Lower leg skin (tissue), 4 donors: ENCODE data around the gene TCL1B. TPM values are rescaled to one million over a fixed set of nuclear protein-coding genes. Genes with fewer than 3 reads are reported as not detected.
A peak's percentile ranks its signal among the peaks of the same experiment; 100 is the strongest.

ENCODE experiments used
- DNase-seq, 2 donors: peaks; one replicate each; pipeline ENCODE4 v3.0.0-alpha.2; 2019; ENCODE audit warnings: low spot score in 2 of 2
- H3K4me3 ChIP-seq: fragments of 200-600 bp; sonication (generic); 2 replicates; pipeline ENCODE4 v1.5.1; 2017; ENCODE audit warnings: mild to moderate bottlenecking, low read depth; ENCODE audit not compliant: poor library complexity, severe bottlenecking
- POLR2A ChIP-seq, 2 donors: fragments of 450-650 bp; IDR thresholded peaks; one replicate each; pipeline ENCODE4 v1.6.1; 2016 to 2017; ENCODE audit warnings: antibody characterized with exemption in 2 of 2, mild to moderate bottlenecking in 1 of 2, moderate library complexity in 1 of 2
- WGBS, 2 donors: methylation state at CpG; one replicate each; pipeline ENCODE4 v1.1.5; 2018; 5-methylcytosine and 5-hydroxymethylcytosine counted together
- intact Hi-C: fragments of 100-400 bp; cut with DNase I; formaldehyde crosslinking; loops from one replicate; pipeline ENCODE4 v1.15.0; 2023; ENCODE audit warnings: low total_unique reads
- total RNA-seq, 4 donors: library from RNA; depleted of rRNA; stranded (reverse); fragments of >200 nt; gene quantifications; one replicate each; pipeline ENCODE4 v1.1.0, GENCODE V29; 2016
- TF ChIP-seq, protein P1 (sequence below), 3 donors: fragments of 450-650 bp; IDR thresholded peaks; one replicate each; pipeline ENCODE4 v1.5.1; 2016; ENCODE audit warnings: antibody characterized with exemption in 3 of 3, mild to moderate bottlenecking in 3 of 3, moderate library complexity in 2 of 3

TCL1B gene
- total RNA-seq, 4 donors from 2014 or later: not detected

DNA sequence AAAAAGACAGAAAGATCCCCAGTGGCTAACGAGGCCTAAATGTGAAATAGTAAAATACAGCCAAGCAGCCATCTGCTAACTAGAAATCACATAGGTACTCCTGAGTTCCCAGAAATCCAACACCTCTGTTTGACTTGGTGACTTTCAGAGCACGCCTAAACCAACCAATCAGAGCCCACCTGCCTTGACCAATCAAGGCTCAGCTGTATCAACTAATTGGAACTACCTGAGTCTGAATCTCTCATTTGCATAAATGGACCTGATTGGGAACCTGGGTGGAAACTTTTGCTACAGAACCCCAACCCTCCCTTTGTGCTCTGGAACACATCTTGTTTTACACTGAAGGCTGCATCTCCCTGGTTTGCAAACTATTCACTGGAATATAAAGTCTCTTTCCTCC lies 5.1 kb upstream of the TCL1B start:
- 70 to 75% methylated on average over 2 of the region's 2 CpGs for WGBS, 2 donors
- intact Hi-C loops: no loop called here
- peak in 1 of 2 donors; percentile 15 for DNase-seq
- no peak overlapping the region for H3K4me3 ChIP-seq
- TF ChIP-seq POLR2A (IDR thresholded peaks at IDR 0.05): no peak
- TF ChIP-seq, protein P1, sequence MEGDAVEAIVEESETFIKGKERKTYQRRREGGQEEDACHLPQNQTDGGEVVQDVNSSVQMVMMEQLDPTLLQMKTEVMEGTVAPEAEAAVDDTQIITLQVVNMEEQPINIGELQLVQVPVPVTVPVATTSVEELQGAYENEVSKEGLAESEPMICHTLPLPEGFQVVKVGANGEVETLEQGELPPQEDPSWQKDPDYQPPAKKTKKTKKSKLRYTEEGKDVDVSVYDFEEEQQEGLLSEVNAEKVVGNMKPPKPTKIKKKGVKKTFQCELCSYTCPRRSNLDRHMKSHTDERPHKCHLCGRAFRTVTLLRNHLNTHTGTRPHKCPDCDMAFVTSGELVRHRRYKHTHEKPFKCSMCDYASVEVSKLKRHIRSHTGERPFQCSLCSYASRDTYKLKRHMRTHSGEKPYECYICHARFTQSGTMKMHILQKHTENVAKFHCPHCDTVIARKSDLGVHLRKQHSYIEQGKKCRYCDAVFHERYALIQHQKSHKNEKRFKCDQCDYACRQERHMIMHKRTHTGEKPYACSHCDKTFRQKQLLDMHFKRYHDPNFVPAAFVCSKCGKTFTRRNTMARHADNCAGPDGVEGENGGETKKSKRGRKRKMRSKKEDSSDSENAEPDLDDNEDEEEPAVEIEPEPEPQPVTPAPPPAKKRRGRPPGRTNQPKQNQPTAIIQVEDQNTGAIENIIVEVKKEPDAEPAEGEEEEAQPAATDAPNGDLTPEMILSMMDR (IDR thresholded peaks at IDR 0.05): no peak

DNA sequence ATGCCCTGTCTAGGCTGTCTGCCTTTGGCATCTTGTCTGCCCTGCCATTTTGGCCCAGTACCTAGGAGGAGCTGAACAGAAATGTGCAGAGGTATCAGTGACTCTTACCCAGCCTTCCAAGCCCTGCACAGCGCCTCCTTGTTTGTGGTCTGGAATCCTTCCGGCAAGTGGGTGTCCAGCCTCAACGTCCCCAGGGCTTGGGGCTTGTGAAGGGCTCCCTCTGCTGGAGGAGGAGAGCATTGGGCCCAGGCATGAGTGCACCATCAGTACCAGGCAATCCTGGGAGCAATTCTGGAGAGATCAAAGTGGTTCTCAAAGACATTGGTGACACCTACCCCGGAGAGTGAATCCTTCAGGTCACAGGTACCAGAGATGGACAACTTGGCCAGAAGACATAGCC lies 2.4 kb upstream of the TCL1B start:
- no peak for TF ChIP-seq POLR2A (IDR thresholded peaks at IDR 0.05)
- TF ChIP-seq, protein P1 (IDR thresholded peaks at IDR 0.05): no peak
- no peak overlapping the region for H3K4me3 ChIP-seq
- WGBS, 2 donors: 42 to 54% methylated on average over 4 of the region's 4 CpGs
- intact Hi-C loops: no loop called here
- DNase-seq: peak in 1 of 2 donors; percentile 81

DNA sequence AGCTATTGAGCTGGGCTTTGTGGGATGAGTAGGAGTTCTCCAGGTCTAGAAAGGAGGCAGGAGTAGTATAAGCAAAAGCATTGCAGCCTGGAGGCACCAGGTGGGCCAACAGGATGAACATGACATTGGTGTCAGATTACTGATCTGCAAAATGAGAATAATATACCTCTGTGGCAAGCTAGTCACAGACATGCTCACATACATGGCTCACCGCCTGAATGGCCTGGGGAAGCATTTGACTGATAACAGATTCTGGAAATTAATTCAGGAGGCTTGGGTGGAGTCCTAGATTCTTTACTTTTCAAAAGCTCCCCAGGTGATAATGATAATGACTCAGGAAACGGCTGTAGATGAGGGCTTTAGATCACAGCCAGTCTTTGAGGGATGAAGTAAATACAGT lies 709 bp downstream of the TCL1B start:
- H3K4me3 ChIP-seq: no peak overlapping the region
- intact Hi-C loops: no loop called here
- 36 to 43% methylated on average over 2 of the region's 2 CpGs for WGBS, 2 donors
- TF ChIP-seq POLR2A (IDR thresholded peaks at IDR 0.05): no peak
- TF ChIP-seq, protein P1 (IDR thresholded peaks at IDR 0.05): no peak
- peak in 1 of 2 donors; percentile 29 for DNase-seq

DNA sequence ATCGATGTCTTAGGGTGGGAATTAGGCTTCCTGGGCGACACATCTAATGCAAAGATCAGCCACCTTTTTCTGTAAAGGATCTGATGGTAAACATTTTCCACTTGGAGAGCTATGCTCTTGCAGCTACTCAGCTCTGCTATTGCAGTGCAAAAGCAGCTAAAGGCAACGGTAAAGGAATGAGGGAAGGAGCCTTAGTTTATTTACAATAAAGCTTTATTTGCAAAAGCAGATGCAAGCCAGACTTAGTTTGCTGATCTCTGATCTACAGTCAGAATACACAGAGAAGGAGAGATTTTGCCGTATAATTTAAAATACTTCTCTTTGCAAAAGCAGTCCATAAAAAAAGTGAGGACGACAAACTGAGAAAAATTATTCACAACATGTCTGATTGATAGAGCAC lies 3.2 kb downstream of the TCL1B start:
- intact Hi-C loops: no loop called here
- WGBS, 2 donors: 61 to 68% methylated on average over 5 of the region's 5 CpGs
- DNase-seq: no peak
- no peak overlapping the region for H3K4me3 ChIP-seq
- TF ChIP-seq POLR2A (IDR thresholded peaks at IDR 0.05): no peak
- TF ChIP-seq, protein P1 (IDR thresholded peaks at IDR 0.05): no peak

GRCh38 chr14:95690815-95691214 lies 4.6 kb downstream of the TCL1B start:
- intact Hi-C loops: no loop called here
- no peak overlapping the region for H3K4me3 ChIP-seq
- TF ChIP-seq, protein P1 (IDR thresholded peaks at IDR 0.05): no peak
- no peak for TF ChIP-seq POLR2A (IDR thresholded peaks at IDR 0.05)
- 84 to 87% methylated on average over 10 of the region's 10 CpGs for WGBS, 2 donors
- DNase-seq: peak in 1 of 2 donors; percentile 79

- no peak overlapping the region for H3K4me3 ChIP-seq
- intact Hi-C loops: no loop called here
- TF ChIP-seq, protein P1 (IDR thresholded peaks at IDR 0.05): no peak
- TF ChIP-seq POLR2A (IDR thresholded peaks at IDR 0.05): no peak
- peak in 1 of 2 donors; percentile 48 for DNase-seq
- WGBS, 2 donors: 90 to 96% methylated on average over 10 of the region's 10 CpGs
Measured at GRCh38 chr14:95691591-95691990, 5.4 kb downstream of the TCL1B start.
